ENCODE measurements around the gene LRBA. TPM values are rescaled to one million over a fixed set of nuclear protein-coding genes. Genes with fewer than 3 reads are reported as not detected.

LRBA gene
- total RNA-seq, 2 donors from 2014 or later, result 55.5 to 77.7 TPM

GRCh38 chr4:150337734-150338133 lies 677.4 kb downstream of the LRBA start:
- Histone ChIP-seq H3K9ac (ENCODE audit: low read depth in 2 of 2, low read length in 2 of 2) (no peak overlapping the region), H3K9me3 (no peaks in the 10 kb centered on the region), H3K27me3 (no peaks in the 10 kb centered on the region), H3K4me1 (no peaks in the 10 kb centered on the region), H3K4me3 (no peak overlapping the region), H3K36me3 (no peaks in the 10 kb centered on the region), H3K27ac (no peak overlapping the region)
- intact Hi-C loops (cut with DNase I), result no loop called here
- TF ChIP-seq, protein P1, sequence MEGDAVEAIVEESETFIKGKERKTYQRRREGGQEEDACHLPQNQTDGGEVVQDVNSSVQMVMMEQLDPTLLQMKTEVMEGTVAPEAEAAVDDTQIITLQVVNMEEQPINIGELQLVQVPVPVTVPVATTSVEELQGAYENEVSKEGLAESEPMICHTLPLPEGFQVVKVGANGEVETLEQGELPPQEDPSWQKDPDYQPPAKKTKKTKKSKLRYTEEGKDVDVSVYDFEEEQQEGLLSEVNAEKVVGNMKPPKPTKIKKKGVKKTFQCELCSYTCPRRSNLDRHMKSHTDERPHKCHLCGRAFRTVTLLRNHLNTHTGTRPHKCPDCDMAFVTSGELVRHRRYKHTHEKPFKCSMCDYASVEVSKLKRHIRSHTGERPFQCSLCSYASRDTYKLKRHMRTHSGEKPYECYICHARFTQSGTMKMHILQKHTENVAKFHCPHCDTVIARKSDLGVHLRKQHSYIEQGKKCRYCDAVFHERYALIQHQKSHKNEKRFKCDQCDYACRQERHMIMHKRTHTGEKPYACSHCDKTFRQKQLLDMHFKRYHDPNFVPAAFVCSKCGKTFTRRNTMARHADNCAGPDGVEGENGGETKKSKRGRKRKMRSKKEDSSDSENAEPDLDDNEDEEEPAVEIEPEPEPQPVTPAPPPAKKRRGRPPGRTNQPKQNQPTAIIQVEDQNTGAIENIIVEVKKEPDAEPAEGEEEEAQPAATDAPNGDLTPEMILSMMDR (IDR thresholded peaks at IDR 0.05), result no peak
- no peak for DNase-seq

- H3K9me3 ChIP-seq, result no peaks in the 10 kb centered on the region
- DNase-seq, result no peak
- no peak overlapping the region for H3K27ac ChIP-seq
- H3K4me1 ChIP-seq, result no peaks in the 10 kb centered on the region
- no peaks in the 10 kb centered on the region for H3K36me3 ChIP-seq
- H3K27me3 ChIP-seq, result no peaks in the 10 kb centered on the region
- H3K4me3 ChIP-seq, result no peak overlapping the region
- TF ChIP-seq, protein P1 (IDR thresholded peaks at IDR 0.05), result no peak
- intact Hi-C loops (cut with DNase I), result no loop called here
- no peak overlapping the region for H3K9ac ChIP-seq (ENCODE audit: low read depth in 2 of 2, low read length in 2 of 2)
Measured at GRCh38 chr4:150336676-150337412, 678.2 kb downstream of the LRBA start.

DNA sequence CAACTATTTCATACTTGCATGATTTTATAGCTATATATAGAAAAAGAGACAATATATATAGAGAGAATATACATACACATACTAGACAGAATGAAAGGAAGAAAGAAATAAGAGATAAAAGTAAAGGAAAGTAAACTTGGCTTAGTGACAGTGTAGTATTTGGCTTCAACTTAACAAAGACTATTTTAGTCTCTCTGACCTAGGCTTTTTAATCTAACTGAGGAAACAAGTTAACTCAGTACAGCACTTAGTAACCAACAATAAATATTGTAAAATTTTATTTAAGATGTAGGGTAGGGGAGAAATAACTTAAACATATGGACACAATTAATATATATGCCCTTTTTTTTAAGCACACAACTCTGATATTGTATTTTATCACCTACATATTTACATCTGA lies 682.1 kb downstream of the LRBA start:
- TF ChIP-seq, protein P1 (IDR thresholded peaks at IDR 0.05), result no peak
- Histone ChIP-seq H3K4me1 (no peaks in the 10 kb centered on the region), H3K9me3 (no peaks in the 10 kb centered on the region), H3K9ac (ENCODE audit: low read depth in 2 of 2, low read length in 2 of 2) (no peak overlapping the region), H3K27ac (no peak overlapping the region), H3K4me3 (no peak overlapping the region), H3K36me3 (no peaks in the 10 kb centered on the region), H3K27me3 (no peaks in the 10 kb centered on the region)
- no peak for DNase-seq
- intact Hi-C loops (cut with DNase I), result no loop called here

- no peaks in the 10 kb centered on the region for H3K27me3 ChIP-seq
- H3K9ac ChIP-seq (ENCODE audit: low read depth in 2 of 2, low read length in 2 of 2), result no peak overlapping the region
- no peaks in the 10 kb centered on the region for H3K4me1 ChIP-seq
- TF ChIP-seq, protein P1 (IDR thresholded peaks at IDR 0.05), result no peak
- no peak overlapping the region for H3K4me3 ChIP-seq
- no peak for DNase-seq
- H3K9me3 ChIP-seq, result no peaks in the 10 kb centered on the region
- no peak overlapping the region for H3K27ac ChIP-seq
- intact Hi-C loops (cut with DNase I), result no loop called here
- H3K36me3 ChIP-seq, result no peaks in the 10 kb centered on the region
Measured at GRCh38 chr4:150332086-150332485, 683.0 kb downstream of the LRBA start.

- Histone ChIP-seq H3K9ac (ENCODE audit: low read depth in 2 of 2, low read length in 2 of 2) (no peak overlapping the region), H3K4me1 (no peaks in the 10 kb centered on the region), H3K27me3 (no peaks in the 10 kb centered on the region), H3K36me3 (no peaks in the 10 kb centered on the region), H3K4me3 (no peak overlapping the region), H3K9me3 (no peaks in the 10 kb centered on the region), H3K27ac (no peak overlapping the region)
- intact Hi-C loops (cut with DNase I), result no loop called here
- no peak for DNase-seq
- TF ChIP-seq, protein P1 (IDR thresholded peaks at IDR 0.05), result no peak
Measured at GRCh38 chr4:150329373-150329772, 685.7 kb downstream of the LRBA start.

Measured in colonic mucosa (tissue), 4 donors.